ENCODE measurements around the gene UROS. TPM values are rescaled to one million over a fixed set of nuclear protein-coding genes. Genes with fewer than 3 reads are reported as not detected.

UROS gene
- total RNA-seq, 1 experiment from 2014 or later: 48.7 TPM

GRCh38 chr10:125815764-125816163 lies 7.3 kb downstream of the UROS start:
- H3K36me3 Mint-ChIP-seq: peaks cover 20% of the 10 kb centered on the region
- H3K4me1 Mint-ChIP-seq: no peaks in the 10 kb centered on the region
- H3K4me3 Mint-ChIP-seq: no peak overlapping the region
- H3K27me3 Mint-ChIP-seq (ENCODE audit: low read depth): no peaks in the 10 kb centered on the region
- ChIA-PET POLR2A (no interaction called here), CTCF (no interaction called here)
- H3K27ac Mint-ChIP-seq: no peak overlapping the region
- no peaks in the 10 kb centered on the region for H3K9me3 Mint-ChIP-seq
- ATAC-seq: no peak
- no peak for TF ChIP-seq IRF2 (CRISPR knock-in tag; IDR thresholded peaks at IDR 0.05; ENCODE audit: borderline replicate concordance, low read depth)
- no peak for DNase-seq (ENCODE audit: low spot score)

GRCh38 chr10:125812128-125812750 lies 10.8 kb downstream of the UROS start:
- ChIA-PET CTCF (no interaction called here), POLR2A (no interaction called here)
- Mint-ChIP-seq H3K9me3 (no peaks in the 10 kb centered on the region), H3K36me3 (peaks cover 31% of the 10 kb centered on the region), H3K27me3 (ENCODE audit: low read depth) (no peaks in the 10 kb centered on the region), H3K4me3 (no peak overlapping the region), H3K4me1 (no peaks in the 10 kb centered on the region), H3K27ac (no peak overlapping the region)
- TF ChIP-seq ZMAT4 (CRISPR knock-in tag; IDR thresholded peaks at IDR 0.05) (no peak), SP1 (CRISPR knock-in tag; conservative IDR thresholded peaks at IDR 0.05) (no peak), IRF2 (CRISPR knock-in tag; IDR thresholded peaks at IDR 0.05; ENCODE audit: borderline replicate concordance, low read depth) (no peak), ESRRA (CRISPR knock-in tag; IDR thresholded peaks at IDR 0.05; ENCODE audit: borderline replicate concordance) (no peak), TEAD4 (CRISPR knock-in tag; IDR thresholded peaks at IDR 0.05) (no peak), NFE2L1 (CRISPR knock-in tag; IDR thresholded peaks at IDR 0.05) (no peak), AFF4 (CRISPR knock-in tag; IDR thresholded peaks at IDR 0.05; ENCODE audit: borderline replicate concordance) (no peak), GABPB1 (CRISPR knock-in tag; IDR thresholded peaks at IDR 0.05) (no peak), OVOL2 (CRISPR knock-in tag; IDR thresholded peaks at IDR 0.05; ENCODE audit: borderline replicate concordance) (no peak)
- no peak for ATAC-seq
- no peak for DNase-seq (ENCODE audit: low spot score)

- no peak for ATAC-seq
- no peak overlapping the region for H3K4me3 Mint-ChIP-seq
- TF ChIP-seq TP53 (CRISPR knock-in tag; IDR thresholded peaks at IDR 0.05) (no peak), E2F4 (CRISPR knock-in tag; IDR thresholded peaks at IDR 0.05; ENCODE audit: borderline replicate concordance, low read depth) (no peak), KAT7 (CRISPR knock-in tag; IDR thresholded peaks at IDR 0.05; ENCODE audit: borderline replicate concordance) (no peak), E2F5 (CRISPR knock-in tag; IDR thresholded peaks at IDR 0.05) (no peak), ZNF138 (CRISPR knock-in tag; conservative IDR thresholded peaks at IDR 0.05) (no peak), PREB (CRISPR knock-in tag; IDR thresholded peaks at IDR 0.05; ENCODE audit: borderline replicate concordance) (no peak), FOXK1 (CRISPR knock-in tag; IDR thresholded peaks at IDR 0.05) (no peak), CREM (CRISPR knock-in tag; IDR thresholded peaks at IDR 0.05) (no peak)
- TF ChIP-seq, protein P1, sequence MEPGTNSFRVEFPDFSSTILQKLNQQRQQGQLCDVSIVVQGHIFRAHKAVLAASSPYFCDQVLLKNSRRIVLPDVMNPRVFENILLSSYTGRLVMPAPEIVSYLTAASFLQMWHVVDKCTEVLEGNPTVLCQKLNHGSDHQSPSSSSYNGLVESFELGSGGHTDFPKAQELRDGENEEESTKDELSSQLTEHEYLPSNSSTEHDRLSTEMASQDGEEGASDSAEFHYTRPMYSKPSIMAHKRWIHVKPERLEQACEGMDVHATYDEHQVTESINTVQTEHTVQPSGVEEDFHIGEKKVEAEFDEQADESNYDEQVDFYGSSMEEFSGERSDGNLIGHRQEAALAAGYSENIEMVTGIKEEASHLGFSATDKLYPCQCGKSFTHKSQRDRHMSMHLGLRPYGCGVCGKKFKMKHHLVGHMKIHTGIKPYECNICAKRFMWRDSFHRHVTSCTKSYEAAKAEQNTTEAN (CRISPR knock-in tag; IDR thresholded peaks at IDR 0.05): no peak
Observed at GRCh38 chr10:125811251-125811650, 11.8 kb downstream of the UROS start.

More at GRCh38 chr10:125811251-125811650, 11.8 kb downstream of the UROS start:
- Mint-ChIP-seq H3K36me3 (peaks cover 35% of the 10 kb centered on the region), H3K27me3 (ENCODE audit: low read depth) (no peaks in the 10 kb centered on the region), H3K9me3 (no peaks in the 10 kb centered on the region), H3K4me1 (no peaks in the 10 kb centered on the region), H3K27ac (no peak overlapping the region)
- no peak for DNase-seq (ENCODE audit: low spot score)
- POLR2A ChIA-PET: no interaction called here
- CTCF ChIA-PET: no interaction called here

Measured in WTC11 (cell line).